DOHH2 (cell line): ENCODE results near the gene RAB37.

Experiments
- CTCF ChIP-seq: fragments of 200-600 bp; sonication (generic); IDR thresholded peaks from one replicate; pipeline ENCODE4 v1.5.1; 2014; ENCODE audit warnings: antibody characterized with exemption, mild to moderate bottlenecking, low read depth, low read length; ENCODE audit not compliant: poor library complexity, severe bottlenecking
- EZH2phosphoT487 ChIP-seq: fragments of 200-600 bp; sonication (generic); IDR thresholded peaks from 2 replicates; pipeline ENCODE4 v1.6.1; 2017; ENCODE audit warnings: borderline replicate concordance, mild to moderate bottlenecking, antibody characterized with exemption, low read length, moderate library complexity, mixed read lengths

- TF ChIP-seq EZH2phosphoT487 (no peak), CTCF (no peak)
Measured at GRCh38 chr17:74699236-74699635, 37.8 kb upstream of the RAB37 start.
